H9 (cell line): ENCODE measurements around the gene MCM3AP. TPM values are rescaled to one million over a fixed set of nuclear protein-coding genes. Genes with fewer than 3 reads are reported as not detected.

Experiments
- DNase-seq: peaks from one replicate; pipeline ENCODE4 v3.0.0-alpha.2; 2017
- H2AFZ ChIP-seq: one replicate; pipeline ENCODE4 v1.6.1; 2013; ENCODE audit warnings: mild to moderate bottlenecking, low read length, control low read depth, moderate library complexity
- H2AK5ac ChIP-seq: 2 replicates; pipeline ENCODE4 v1.6.1; 2013; ENCODE audit warnings: low read length, control low read depth, mixed read lengths; ENCODE audit not compliant: insufficient read length
- H2BK120ac ChIP-seq: one replicate; pipeline ENCODE4 v1.6.1; 2013; ENCODE audit warnings: low read depth, mild to moderate bottlenecking, low read length, control low read depth, inconsistent platforms; ENCODE audit not compliant: poor library complexity, severe bottlenecking
- H2BK12ac ChIP-seq: 2 replicates; pipeline ENCODE4 v1.6.1; 2013; ENCODE audit warnings: low read length, control low read depth, mixed read lengths, low read depth; ENCODE audit not compliant: insufficient read length
- H2BK15ac ChIP-seq: 2 replicates; pipeline ENCODE4 v1.6.1; 2013; ENCODE audit warnings: low read depth, low read length, control low read depth
- H2BK20ac ChIP-seq: one replicate; pipeline ENCODE4 v1.6.1; 2013; ENCODE audit warnings: low read depth, mild to moderate bottlenecking, low read length, control low read depth, inconsistent platforms; ENCODE audit not compliant: poor library complexity, severe bottlenecking
- H2BK5ac ChIP-seq: 2 replicates; pipeline ENCODE4 v1.6.1; 2013; ENCODE audit warnings: low read length, control low read depth, mixed read lengths; ENCODE audit not compliant: insufficient read length
- H3K14ac ChIP-seq: 2 replicates; pipeline ENCODE4 v1.6.1; 2013; ENCODE audit warnings: low read length, control low read depth; ENCODE audit not compliant: insufficient read depth
- H3K18ac ChIP-seq: 2 replicates; pipeline ENCODE4 v1.6.1; 2013; ENCODE audit warnings: low read depth, mild to moderate bottlenecking, mixed read lengths, low read length, control low read depth; ENCODE audit not compliant: insufficient read length
- H3K23ac ChIP-seq: 2 replicates; pipeline ENCODE4 v1.6.1; 2013; ENCODE audit warnings: low read length, control low read depth, mixed read lengths, low read depth; ENCODE audit not compliant: insufficient read length
- H3K23me2 ChIP-seq: 2 replicates; pipeline ENCODE4 v1.6.1; 2013; ENCODE audit warnings: low read depth, mild to moderate bottlenecking, mixed read lengths, low read length, control low read depth; ENCODE audit not compliant: insufficient read length, poor library complexity, severe bottlenecking
- H3K27ac ChIP-seq: 2 replicates; pipeline ENCODE4 v1.5.1; 2013; ENCODE audit warnings: low read length, control low read depth, mixed read lengths, low read depth; ENCODE audit not compliant: insufficient read length
- H3K27me3 ChIP-seq: 2 replicates; pipeline ENCODE4 v1.6.1; 2013; ENCODE audit warnings: low read length, control low read depth, inconsistent platforms; ENCODE audit not compliant: insufficient read depth
- H3K4ac ChIP-seq: 2 replicates; pipeline ENCODE4 v1.6.1; 2013; ENCODE audit warnings: low read depth, mild to moderate bottlenecking, control low read depth, inconsistent platforms, low read length, moderate library complexity
- H3K4me1 ChIP-seq: 2 replicates; pipeline ENCODE4 v1.6.1; 2013; ENCODE audit warnings: low read length, control low read depth, inconsistent platforms; ENCODE audit not compliant: insufficient read depth
- H3K4me2 ChIP-seq: 2 replicates; pipeline ENCODE4 v1.6.1; 2013; ENCODE audit warnings: low read length, control low read depth, mixed read lengths; ENCODE audit not compliant: insufficient read length, insufficient read depth
- H3K56ac ChIP-seq: 2 replicates; pipeline ENCODE4 v1.6.1; 2013; ENCODE audit warnings: low read depth, mild to moderate bottlenecking, mixed read lengths, low read length, control low read depth; ENCODE audit not compliant: insufficient read length
- H3K79me1 ChIP-seq: 2 replicates; pipeline ENCODE4 v1.6.1; 2013; ENCODE audit warnings: low read depth, mild to moderate bottlenecking, moderate library complexity, low read length, control low read depth, inconsistent platforms; ENCODE audit not compliant: insufficient read depth, poor library complexity, severe bottlenecking
- H3K79me2 ChIP-seq: 2 replicates; pipeline ENCODE4 v1.6.1; 2013; ENCODE audit warnings: low read length, control low read depth, inconsistent platforms; ENCODE audit not compliant: insufficient read depth
- H3K9ac ChIP-seq: 2 replicates; pipeline ENCODE4 v1.6.1; 2013; ENCODE audit warnings: low read length, control low read depth, mixed read lengths; ENCODE audit not compliant: insufficient read length; ENCODE audit errors: extremely low read depth
- H3K9me3 ChIP-seq: one replicate; pipeline ENCODE4 v1.6.1; 2013; ENCODE audit warnings: low read depth, low read length, inconsistent platforms; ENCODE audit not compliant: control insufficient read depth
- H3T11ph ChIP-seq: one replicate; pipeline ENCODE4 v1.6.1; 2013; ENCODE audit warnings: mild to moderate bottlenecking, low read length, control low read depth, inconsistent platforms
- H4K20me1 ChIP-seq: one replicate; pipeline ENCODE4 v1.6.1; 2013; ENCODE audit not compliant: control insufficient read depth, insufficient read length, insufficient read depth
- H4K5ac ChIP-seq: 2 replicates; pipeline ENCODE4 v1.6.1; 2013; ENCODE audit warnings: low read depth, mild to moderate bottlenecking, mixed read lengths, low read length, control low read depth; ENCODE audit not compliant: insufficient read length
- H4K8ac ChIP-seq: replicated peaks from 2 replicates; pipeline ENCODE4 v1.6.1; 2013; ENCODE audit warnings: low read length, control low read depth, mixed read lengths, low read depth; ENCODE audit not compliant: insufficient read length
- H4K91ac ChIP-seq: 2 replicates; pipeline ENCODE4 v1.6.1; 2013; ENCODE audit warnings: low read depth, mild to moderate bottlenecking, moderate library complexity, mixed read lengths, low read length, control low read depth; ENCODE audit not compliant: insufficient read length
- H3K27ac Mint-ChIP-seq, 3 experiments: 2 replicates in 2 of 3; 3 replicates in 1 of 3; pipeline ENCODE4 v1.8.0; 2020 to 2021; ENCODE audit warnings: mixed read lengths in 3 of 3, mild to moderate bottlenecking in 1 of 3, moderate library complexity in 1 of 3
- H3K27me3 Mint-ChIP-seq: 2 replicates; pipeline ENCODE4 v1.8.0; 2021; ENCODE audit warnings: low read depth, mild to moderate bottlenecking, moderate library complexity, mixed read lengths
- H3K36me3 Mint-ChIP-seq, 3 experiments: 2 replicates in 2 of 3; 3 replicates in 1 of 3; pipeline ENCODE4 v1.8.0; 2020 to 2021; ENCODE audit warnings: low read depth in 3 of 3, mixed read lengths in 3 of 3; ENCODE audit not compliant: insufficient read depth in 1 of 3
- H3K4me1 Mint-ChIP-seq, 2 experiments: 2 replicates each; pipeline ENCODE4 v1.8.0; 2020; ENCODE audit warnings: mixed read lengths in 2 of 2
- H3K4me3 Mint-ChIP-seq, 2 experiments: 2 replicates in 1 of 2; 3 replicates in 1 of 2; pipeline ENCODE4 v1.8.0; 2020 to 2021; ENCODE audit warnings: mild to moderate bottlenecking in 2 of 2, mixed read lengths in 2 of 2, moderate library complexity in 1 of 2
- H3K9me3 Mint-ChIP-seq, 2 experiments: 2 replicates in 1 of 2; 3 replicates in 1 of 2; pipeline ENCODE4 v1.8.0; 2020; ENCODE audit warnings: mild to moderate bottlenecking in 2 of 2, mixed read lengths in 2 of 2, moderate library complexity in 1 of 2
- CTCF ChIP-seq: fragments of 200-600 bp; sonication (generic); conservative IDR thresholded peaks from 3 replicates; pipeline ENCODE4 v1.8.0; 2021; ENCODE audit warnings: antibody characterized with exemption, mild to moderate bottlenecking
- WGBS: extraction: QIAGEN DNeasy Blood & Tissue Kit; methylation state at CpG from one replicate; pipeline ENCODE4 v1.1.7; 2013; ENCODE audit warnings: missing lambda C conversion rate, low lambda C conversion rate, mixed read lengths; ENCODE audit not compliant: insufficient read length; ENCODE audit errors: extremely low coverage; 5-methylcytosine and 5-hydroxymethylcytosine counted together
- total RNA-seq: library from RNA; stranded (reverse); gene quantifications from 2 replicates; pipeline ENCODE4 v1.2.1, GENCODE V29; 2021

The MCM3AP gene
- total RNA-seq, 1 experiment from 2014 or later = 124 TPM

GRCh38 chr21:46318464-46318845 lies 33.0 kb upstream of the MCM3AP start:
- no peaks in the 10 kb centered on the region for H4K20me1 ChIP-seq
- H3K27me3 Mint-ChIP-seq = no peaks in the 10 kb centered on the region

More at GRCh38 chr21:46318464-46318845, 33.0 kb upstream of the MCM3AP start:
- Histone ChIP-seq H3K27ac (no peak overlapping the region), H2BK20ac (no peak overlapping the region), H3K79me1 (peaks cover 2% of the 10 kb centered on the region), H2AFZ (no peak overlapping the region), H4K5ac (no peak overlapping the region), H3K4me1 (peaks cover 7% of the 10 kb centered on the region; the same call in 1 of the 2 replicates), H2AK5ac (no peak overlapping the region), H2BK12ac (no peak overlapping the region), H3T11ph (no peak overlapping the region), H3K79me2 (peaks cover 13% of the 10 kb centered on the region; the same call in 1 of the 2 replicates), H3K56ac (no peak overlapping the region), H4K8ac (no peak overlapping the region), H4K91ac (no peak overlapping the region), H3K23ac (no peak overlapping the region), H3K4ac (no peak overlapping the region), H3K14ac (peak overlapping the region; percentile 30), H3K23me2 (peaks cover 14% of the 10 kb centered on the region), H3K18ac (peak overlapping the region; percentile 30), H2BK120ac (no peak overlapping the region), H3K27me3 (no peaks in the 10 kb centered on the region), H2BK15ac (no peak overlapping the region), H2BK5ac (no peak overlapping the region), H3K4me2 (no peak overlapping the region), H3K9ac (no peak overlapping the region), H3K9me3 (no peaks in the 10 kb centered on the region)
- peak overlapping the region in 1 of 2 experiments; percentile 23; a peak in 1 of 5 replicates for H3K4me3 Mint-ChIP-seq
- no peak for TF ChIP-seq CTCF
- no peak for DNase-seq
- WGBS = no CpG with 5 or more reads among the region's 4 CpGs
- H3K36me3 Mint-ChIP-seq = peaks cover 22 to 30% (median 28%) of the 10 kb centered on the region in 3 experiments
- no peaks in the 10 kb centered on the region for H3K9me3 Mint-ChIP-seq
- H3K4me1 Mint-ChIP-seq = peaks cover 32 to 34% of the 10 kb centered on the region in 2 experiments
- H3K27ac Mint-ChIP-seq = peak overlapping the region in 2 of 3 experiments; percentile 32 to 53; a peak in 2 of 7 replicates
